CD4-positive, alpha-beta T cell treated with Interleukin-21 for 1 hour (primary cell): Measurements from ENCODE around the gene CHCHD6.

Experiments
- DNase-seq: peaks from one replicate; pipeline ENCODE4 v3.0.0-alpha.2; 2020

CHCHD6 gene

DNA sequence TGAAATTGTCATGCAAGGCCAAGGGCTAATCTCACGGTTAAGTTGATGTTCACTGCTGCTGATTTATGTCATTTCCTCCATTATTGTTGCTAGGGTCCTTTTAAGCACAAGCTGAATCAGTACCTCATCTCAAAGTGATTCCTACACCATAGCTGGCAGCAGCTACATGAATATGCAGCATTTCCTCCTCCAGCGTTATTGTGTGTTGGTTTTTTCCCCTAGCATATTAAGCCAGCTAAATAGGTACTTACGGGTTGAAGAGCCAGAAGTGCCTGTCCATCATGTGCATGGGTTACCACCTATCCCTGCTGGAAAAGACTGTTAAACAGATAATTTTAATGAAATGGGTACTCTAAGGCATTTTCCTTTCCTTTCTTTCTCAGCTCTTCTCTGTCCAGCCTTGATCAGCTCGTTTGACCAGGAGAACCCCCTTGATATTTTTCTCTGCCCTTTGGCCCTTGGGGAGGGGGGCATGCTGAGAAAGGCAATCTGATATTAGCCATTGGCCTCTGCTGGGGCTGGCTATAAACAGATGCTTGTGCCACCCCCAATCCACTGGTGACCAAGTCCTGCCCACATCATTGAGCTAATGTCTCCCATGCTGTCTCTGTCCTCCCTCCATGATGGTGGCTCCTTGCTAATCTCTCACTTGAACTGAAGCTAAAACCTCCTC lies 163.3 kb downstream of the CHCHD6 start:
- no peak for DNase-seq

DNA sequence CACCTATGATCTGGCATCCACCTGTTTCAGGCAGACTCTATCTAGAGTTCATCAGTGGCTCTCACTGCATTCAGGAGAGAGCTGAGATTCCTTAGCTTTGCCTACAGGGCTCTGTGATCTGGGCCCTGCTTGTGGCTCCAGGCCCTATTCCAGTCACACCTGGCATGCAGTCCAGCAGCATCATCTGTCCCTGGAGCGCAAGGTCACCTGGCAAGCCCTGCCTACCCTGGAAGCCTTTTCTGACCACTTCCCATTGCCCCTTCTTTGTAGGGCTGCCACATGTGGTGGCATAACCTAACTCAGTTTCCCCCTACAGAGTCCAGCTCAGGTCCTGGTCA lies 163.8 kb downstream of the CHCHD6 start:
- no peak for DNase-seq

DNA sequence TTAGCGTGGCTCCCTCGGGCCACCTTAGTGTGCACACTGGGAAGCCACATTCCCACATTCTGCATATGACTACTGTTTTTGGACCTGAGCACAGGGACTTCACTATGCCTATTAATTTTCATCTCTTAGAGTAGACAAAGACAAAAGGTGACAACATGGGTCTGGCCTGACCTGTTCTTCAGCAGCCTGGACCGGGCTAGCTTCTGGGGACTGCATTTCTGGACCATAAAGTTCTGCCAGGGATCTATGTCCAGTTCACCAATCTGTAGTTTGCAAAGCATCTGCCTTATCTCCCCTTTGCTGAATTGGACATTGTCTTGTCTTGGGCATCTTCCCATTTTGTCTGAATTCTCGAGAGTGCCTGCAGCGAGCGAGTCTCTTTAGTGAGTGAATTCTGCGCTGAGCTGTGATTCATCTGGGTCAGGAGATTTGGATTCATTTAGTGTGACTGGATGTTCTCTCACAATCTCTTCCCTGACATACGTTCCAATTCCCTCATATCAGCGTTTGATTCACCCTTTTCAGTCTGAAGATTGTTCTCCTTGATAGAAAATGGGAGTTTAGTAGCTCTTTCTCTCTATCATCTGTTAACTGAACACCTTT lies 166.7 kb downstream of the CHCHD6 start:
- DNase-seq = no peak

DNA sequence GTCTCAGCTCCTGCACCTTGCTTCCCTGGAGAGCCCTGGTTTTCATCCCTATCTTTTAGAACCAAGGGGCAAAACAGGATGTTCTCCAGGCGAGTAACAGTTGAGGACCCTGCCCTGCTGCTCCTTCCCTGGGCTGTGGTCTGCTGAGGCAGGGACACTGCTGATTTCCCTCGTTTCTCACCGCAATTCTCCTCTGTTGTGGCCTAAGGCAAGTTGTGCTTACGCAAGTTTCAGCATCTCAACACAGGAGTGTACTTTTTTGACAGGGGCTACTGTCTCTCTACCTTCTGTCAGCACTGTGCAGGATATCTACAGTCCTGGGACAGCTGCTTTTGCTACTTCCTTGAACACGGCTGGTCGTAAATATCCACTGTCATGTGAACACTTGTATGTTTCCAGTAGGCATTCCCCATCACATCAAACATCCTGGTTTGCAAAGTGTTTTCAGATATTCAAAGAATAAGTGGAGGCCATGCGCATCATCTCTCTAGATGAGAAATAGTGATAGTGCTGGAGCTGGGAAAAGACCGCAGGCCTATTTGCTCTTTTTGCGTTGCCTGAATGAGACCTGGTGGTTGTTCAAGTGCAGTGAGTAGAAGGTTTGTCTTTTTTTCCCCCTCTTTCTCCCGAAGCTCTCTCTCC lies 168.8 kb downstream of the CHCHD6 start:
- DNase-seq = no peak

DNA sequence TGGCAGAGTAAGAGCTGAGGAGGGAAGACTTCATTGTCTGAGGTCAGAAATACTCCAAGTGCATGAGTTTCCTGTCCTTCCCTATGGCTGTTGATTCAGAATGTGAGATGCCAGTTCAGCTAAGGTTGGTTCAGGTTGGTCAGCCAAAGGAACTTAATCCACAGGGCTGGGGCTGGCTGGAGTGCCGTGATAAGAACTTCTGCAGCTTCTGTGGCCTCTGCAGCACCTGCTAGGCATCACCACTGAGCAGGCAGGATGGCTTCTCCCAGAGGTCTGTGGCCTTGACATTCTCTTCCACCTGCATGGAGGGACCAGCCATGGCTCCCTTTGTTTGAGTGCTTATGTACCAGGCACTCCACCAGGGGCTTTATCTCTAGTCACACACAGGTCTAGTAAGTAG lies 169.4 kb downstream of the CHCHD6 start:
- DNase-seq = no peak

DNA sequence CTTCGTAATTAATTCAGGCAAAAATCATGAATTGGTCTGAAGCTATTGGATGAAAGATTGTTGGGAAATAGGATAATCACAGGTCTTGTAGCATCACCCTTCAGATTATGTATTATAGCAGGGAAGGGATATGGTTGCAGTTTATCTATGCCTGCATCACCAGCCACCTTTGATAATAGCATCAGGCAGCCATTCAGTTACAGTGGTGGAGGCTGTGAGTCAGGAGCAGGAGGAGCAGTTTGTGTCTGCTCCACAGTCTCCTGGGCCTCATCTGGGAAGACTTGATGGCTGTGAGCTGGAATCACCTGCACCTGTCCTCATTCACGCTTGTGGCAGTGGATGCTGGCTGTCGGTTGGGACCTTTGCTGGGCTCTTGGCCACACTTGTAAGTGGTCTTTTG lies 174.6 kb downstream of the CHCHD6 start:
- no peak for DNase-seq

DNA sequence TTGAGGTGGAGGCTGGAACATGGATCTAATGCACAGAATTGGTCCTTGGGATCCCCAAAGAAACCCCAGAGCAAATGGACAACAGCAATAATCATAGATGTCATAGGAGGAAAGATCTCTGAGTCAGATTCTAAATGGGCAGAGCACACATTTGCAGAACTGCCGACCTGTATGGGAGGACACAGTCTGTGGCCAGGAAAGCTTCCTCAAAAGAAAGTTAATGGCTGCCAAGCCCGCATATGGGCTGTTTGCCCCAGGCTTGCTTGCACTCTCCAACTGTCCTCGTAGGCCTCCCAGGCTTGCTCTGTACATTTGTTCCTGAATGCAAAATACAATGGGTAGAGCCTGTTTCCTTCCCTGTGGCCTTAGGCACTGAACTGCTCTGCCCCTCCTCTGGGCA lies 176.9 kb downstream of the CHCHD6 start:
- no peak for DNase-seq

DNA sequence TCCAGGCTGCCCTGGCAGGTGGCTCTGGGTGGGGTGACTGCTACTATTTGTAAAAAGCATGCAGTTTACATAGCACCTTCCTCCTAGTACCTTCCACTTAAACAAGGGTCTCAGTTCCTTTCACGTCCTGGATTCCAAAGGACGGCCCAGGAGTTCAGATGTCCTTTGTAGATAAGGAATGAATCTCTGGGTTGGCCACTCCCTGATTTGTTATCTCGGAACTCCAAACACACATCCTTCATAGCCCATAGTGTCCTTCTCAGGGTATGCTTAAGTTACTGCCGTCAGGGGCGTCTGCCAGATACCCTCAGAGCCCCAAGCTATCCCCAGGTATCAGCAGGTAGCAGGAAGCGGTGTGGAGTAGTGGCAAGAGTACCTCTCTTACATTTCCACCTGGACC lies 177.8 kb downstream of the CHCHD6 start:
- DNase-seq = no peak

DNA sequence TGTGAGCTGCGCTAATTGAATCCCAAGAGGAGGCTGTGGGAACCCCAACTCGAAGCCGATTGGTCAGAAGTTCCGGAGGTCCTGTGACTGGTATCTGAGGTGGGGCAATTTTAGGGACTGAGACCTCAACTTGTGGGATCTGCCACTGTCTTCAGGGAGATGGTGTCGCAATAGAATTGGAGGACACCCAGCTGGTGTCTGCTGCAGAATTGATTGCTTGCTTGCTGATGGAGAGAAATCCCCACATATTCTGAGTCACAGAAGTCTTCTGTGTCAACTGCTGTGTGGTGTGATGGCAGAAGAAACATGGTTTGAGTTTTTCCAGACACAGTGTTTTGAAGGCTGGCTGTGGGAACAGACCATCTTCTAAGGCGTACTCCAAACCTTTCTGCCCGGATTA lies 179.2 kb downstream of the CHCHD6 start:
- no peak for DNase-seq

DNA sequence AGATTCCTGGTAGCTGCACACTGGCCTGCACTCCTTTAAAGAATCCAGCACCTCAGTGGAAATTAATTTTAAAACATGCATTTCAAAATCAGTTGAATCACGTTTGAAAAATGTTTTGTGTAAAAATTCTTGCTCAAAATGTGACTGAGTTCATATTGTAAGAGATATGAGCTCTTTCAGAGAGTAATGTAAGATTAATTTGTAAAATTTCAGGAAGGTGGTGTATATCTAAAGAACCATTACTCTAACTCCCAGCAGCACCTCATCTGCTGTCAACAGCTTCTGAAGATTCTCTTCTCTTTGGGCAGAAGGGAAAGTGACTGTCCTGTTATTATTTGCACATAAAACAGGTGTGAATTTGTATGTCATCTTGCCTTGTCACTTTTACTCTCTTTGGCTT lies 181.4 kb downstream of the CHCHD6 start:
- DNase-seq = no peak

DNA sequence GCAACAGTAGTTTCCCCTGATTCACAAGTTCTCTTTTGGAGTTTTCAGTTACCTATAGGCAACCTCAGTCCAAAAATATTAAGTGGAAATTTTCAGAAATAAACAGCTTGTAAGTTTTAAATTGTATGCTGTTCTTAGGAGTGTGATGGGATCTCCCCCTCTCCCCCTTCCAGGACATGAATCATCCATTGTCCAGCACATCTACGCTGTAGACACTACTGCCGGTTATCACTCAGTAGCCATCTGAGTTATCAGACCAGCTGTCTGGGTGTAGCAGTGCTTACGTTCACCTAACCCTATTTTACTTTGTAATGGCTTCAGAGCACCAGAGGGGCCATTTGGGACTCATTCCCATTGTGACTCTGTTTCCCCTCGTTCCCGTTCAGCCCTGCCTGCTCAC lies 182.2 kb downstream of the CHCHD6 start:
- DNase-seq = no peak

DNA sequence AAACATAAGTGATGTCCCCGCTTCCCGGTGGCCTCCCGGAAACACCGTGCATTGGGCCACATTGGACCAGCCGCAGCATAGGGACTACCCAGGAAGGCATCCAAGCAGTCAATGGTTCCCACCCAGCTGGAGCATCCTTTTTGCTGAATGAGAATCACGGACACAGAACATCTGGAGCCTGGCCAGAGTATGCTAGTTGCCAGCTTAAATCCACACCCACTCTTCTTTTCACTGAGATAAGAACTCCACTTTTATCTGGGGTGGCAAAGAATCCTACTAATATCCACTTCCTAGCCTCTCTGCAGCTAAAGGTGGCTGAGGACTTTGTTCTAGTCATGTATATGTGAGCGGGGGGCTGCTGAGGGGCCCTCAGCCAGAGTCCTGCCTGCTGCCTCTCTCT lies 183.6 kb downstream of the CHCHD6 start:
- no peak for DNase-seq

DNA sequence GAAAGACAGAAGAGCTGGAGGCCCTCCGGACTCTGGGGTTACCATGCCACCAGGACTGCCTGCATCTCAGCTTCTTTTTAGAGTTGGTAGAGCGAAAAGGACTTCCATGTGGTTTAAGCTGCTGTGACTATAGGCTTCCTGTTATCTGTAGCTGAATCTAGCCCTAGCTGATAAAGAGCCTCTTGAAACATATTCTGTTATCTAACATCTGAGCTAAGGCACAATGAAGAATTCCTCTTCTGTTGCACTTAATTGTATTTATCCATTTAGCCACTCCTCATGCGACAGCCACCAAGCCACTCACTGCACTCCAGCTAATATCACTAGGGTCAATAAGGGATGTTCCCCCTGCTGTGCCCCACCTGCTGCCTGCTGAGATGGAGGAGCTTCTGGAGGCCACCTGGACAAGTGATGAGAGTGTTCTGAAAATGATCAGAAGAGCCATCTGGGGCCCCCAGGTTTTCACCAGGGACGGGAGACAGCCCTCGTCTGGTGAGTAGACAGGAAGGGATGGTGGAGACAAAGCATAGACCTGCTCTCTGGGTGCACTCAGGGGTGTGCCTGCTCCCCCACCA lies 184.2 kb downstream of the CHCHD6 start:
- no peak for DNase-seq

DNA sequence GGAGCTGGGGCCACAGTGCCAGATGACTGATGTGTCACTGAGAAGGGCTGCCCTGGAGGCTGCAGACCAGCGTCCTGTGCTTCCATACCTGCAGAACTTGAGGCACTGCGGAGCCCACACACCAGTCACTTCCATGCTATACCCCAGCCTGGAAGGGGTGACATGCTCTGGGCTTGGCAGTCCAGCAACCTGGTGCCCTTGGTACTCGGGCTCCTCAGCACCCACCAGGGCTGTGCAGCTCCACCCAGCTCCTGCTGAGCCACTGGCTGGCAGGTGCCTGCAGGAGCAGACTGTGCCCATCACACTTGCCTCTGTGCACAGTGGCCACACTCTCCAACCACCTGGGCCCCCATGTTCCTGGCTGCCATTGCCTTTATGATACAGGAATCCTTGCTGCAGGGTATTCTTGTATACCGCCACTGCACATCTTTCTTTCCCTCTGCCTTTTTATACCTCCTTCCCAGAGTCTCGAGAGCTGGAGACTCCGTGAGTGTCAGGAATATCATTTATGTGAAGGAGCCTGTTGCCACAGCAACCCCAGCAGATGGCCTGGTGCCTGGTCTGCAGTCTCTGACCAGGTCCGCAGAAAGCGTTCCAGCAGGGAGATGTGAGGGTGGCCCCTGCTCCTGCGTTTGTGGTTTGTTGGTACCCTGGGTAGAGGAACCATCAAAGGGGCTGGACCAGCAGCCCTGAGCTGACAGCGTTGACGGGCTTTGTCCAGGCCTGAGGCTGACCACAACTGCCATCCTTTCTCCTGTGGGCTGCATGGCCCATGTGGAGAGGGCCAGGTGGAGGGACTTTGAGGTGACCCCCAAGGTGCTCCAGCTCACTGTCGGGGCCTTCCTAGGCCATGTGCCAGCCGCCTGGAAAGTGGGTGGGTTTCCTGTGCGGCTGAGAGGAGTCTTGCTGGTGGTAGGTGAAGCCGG lies 185.5 kb downstream of the CHCHD6 start:
- no peak for DNase-seq

DNA sequence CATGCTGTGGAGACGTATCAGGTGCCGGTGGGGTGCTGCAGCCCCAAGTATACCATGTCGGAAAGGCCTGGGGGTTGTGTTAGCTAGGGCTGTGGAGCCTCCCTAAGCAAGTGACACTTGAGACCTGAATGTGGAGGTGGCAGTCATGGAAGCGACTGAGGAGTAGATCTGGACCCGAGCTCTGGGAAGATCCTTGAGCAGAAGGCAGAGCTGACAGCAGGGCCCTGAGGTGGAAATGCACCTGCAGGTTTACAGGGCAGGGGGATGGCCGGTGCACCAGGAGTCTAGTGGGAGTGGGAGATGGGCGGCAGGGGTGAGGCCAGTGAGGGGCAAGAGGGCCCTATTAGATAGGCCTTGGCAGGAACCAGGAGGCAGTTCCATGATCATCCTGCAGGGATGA lies 187.1 kb downstream of the CHCHD6 start:
- no peak for DNase-seq

DNA sequence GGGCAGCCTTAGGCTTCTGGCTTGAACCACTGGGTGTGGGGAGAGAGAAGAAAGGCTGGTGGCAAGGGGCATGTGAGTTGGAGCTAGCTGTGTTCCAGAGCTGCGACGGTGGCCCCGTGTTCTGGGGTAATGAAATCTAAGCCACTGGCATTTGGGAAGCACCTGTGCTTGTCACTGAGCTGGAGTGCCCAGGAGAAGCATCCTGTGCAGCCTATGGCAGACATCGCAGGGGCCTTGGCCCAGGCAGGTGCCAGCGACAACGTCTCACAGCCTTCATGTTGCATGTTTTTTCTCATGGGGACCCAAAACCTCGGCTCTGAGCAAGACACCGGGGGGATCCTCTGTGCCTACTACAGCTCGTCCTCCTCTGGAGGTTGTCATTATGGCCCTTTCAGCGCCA lies 187.8 kb downstream of the CHCHD6 start:
- DNase-seq = no peak

DNA sequence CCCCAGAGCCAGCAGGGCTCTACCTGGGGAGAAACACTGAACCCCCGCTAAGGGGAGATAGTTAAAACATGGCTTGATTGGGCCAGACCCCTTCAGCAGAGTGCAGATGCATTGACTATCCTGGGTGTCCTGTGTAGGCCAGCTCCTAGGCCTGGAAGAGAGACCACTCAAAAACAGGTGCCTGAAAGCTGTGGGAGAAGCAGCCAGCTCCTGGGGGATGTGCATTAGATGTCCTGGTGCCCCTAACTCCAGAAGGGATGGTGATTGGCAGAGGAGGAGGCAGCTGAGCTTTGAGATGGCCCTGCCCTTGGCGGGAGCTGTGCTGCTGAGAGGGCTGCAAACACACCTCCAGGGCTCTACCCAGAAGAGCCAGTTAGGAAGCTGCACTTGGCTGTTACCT lies 189.6 kb downstream of the CHCHD6 start:
- no peak for DNase-seq

DNA sequence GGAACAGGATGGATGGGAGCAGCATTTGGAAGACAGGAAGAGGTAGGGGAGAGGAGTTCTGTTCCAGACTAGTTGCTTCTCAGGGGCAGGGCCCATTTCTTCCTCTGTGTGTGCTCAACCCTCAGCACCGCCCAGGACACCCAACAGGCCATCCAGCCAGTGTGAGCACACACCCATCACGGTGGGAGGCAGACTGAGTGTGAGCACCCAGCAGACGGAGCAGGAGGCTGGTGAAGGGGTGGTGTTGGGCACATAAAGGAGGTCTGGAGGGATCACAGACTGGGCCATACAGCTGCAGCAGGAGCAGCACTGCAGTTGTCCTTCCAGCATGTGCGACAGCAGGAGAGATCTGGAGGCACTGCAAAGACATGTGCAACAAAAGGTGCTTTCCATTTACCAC lies 190.4 kb downstream of the CHCHD6 start:
- DNase-seq = no peak

DNA sequence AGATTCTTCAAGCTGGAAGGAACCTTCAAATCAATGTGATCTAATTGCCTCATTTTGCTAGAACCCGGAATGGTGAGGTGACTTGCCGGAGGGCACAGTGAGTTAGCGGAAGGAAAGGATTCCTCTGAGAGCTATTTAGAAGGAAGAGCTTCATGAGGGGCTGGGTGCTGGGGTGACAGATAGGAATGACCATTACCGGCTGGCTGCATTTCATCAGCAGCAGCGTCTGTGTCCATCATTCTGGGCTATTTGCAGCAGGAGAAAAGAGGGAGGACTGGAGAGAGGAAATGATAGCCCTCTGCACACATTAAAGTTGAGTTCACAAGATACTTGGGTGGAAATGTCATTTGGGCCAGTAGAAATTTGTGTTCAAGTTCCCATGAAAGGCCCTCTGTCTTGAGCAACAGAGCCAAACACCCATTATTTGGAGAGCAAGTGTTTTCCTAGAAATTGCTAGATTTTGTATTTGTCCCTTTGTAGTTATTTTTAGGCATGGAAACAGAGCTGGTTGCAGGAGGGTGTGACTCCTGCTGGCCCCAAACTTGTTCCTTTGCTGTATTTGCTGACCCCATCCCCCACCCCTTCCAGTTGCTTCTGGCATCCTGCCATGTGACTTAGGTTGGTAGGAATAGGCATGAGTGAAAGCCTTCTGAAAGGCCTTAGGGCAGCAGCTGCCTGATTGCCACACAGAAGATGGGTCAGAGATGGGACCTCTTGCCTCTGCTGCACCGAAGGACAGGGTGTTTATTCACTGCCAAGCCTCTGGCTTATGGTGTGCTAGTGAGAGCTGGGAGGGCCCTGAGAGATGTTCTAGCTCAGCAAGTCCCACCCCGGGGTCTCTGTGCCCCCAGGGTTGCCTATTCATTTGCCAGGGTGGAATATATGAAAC lies 191.4 kb downstream of the CHCHD6 start:
- DNase-seq = no peak

DNA sequence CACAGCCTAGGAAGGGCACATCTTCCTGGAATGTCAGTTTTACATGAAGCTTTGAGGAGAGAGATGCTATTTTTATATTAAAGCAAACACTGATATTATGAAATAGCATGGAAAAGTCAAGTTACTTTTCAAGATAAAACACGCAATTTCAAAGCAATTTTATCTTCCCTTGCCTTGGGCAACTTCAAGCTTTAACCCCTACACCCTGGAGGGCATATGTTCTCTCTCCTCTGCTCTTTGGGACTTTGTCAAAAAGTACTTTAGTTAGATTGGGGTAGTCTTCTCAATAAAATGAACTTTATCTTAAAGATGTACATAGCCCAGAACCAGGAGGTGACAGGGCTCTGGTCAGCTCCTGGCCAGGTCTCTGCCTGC lies 192.0 kb downstream of the CHCHD6 start:
- no peak for DNase-seq

DNA sequence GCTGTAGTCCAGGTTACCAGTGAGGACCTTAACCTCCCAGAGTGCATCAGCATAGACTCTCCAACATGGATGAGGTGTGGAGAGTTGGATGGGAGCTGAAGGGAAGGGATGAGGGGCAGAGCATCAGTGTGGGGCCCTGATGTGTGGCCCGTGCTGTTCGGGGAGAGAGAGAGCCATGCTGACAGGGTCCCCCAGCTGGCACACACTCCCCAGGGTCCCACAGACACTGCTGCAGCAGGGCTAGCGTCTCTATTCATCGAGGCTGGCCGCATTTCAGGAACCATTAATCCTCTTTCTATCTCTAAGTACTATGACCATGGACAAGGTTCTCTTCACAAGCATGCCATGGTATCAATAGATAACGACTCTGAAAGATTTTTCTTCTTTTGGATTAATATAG lies 192.9 kb downstream of the CHCHD6 start:
- DNase-seq = no peak

DNA sequence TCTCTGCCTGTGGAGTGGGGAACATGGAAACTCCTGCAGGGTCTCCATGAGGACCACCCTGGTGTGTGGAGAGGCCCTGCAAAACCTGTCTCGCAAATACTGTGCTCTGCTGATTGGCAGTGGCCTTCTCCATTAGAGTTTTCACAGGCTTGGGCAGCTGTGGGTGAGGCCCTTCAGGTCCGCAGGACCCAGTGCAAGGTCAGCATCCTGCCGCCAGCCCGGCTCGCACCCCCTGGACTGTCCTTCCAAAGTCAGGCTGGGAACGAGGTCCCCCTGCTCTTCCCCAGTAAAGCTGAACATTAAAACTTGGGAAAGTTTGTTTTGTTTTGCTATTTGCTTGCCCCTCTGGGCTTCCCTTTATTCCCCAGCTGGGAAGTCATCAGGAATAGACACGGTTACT lies 193.9 kb downstream of the CHCHD6 start:
- no peak for DNase-seq
